Keratinocyte (primary cell): ENCODE results near the gene ENPP6. TPM values are rescaled to one million over a fixed set of nuclear protein-coding genes. Genes with fewer than 3 reads are reported as not detected.

Experiments used
- DNase-seq: peaks from one replicate; pipeline ENCODE4 v3.0.0-alpha.2; 2011; ENCODE audit warnings: low read depth, missing footprints, low spot score
- FAIRE-seq: peaks from 2 replicates; lab custom pipeline; 2011; peaks lifted over from hg19 to GRCh38; lab: Jason Lieb, UNC
- H2AFZ ChIP-seq: 2 replicates; pipeline ENCODE4 v1.6.0; 2012; ENCODE audit warnings: low read length, control low read depth, inconsistent platforms; ENCODE audit not compliant: control insufficient read depth
- H3K27ac ChIP-seq: 2 replicates; pipeline ENCODE4 v1.5.1; 2011; ENCODE audit warnings: low read length; ENCODE audit not compliant: control insufficient read depth, insufficient read depth
- H3K27me3 ChIP-seq: 3 replicates; pipeline ENCODE4 v1.6.0; 2011; ENCODE audit warnings: low read length; ENCODE audit not compliant: control insufficient read depth, insufficient read depth; ENCODE audit errors: extremely low read depth
- H3K36me3 ChIP-seq, 2 experiments: 2 replicates in 1 of 2; 3 replicates in 1 of 2; pipeline ENCODE4 v1.5.1; 2011; ENCODE audit warnings: low read length in 2 of 2, mild to moderate bottlenecking in 1 of 2; ENCODE audit not compliant: control insufficient read depth in 2 of 2, insufficient read depth in 2 of 2; ENCODE audit errors: extremely low read depth in 1 of 2
- H3K4me1 ChIP-seq: 3 replicates; pipeline ENCODE4 v1.5.1; 2011; ENCODE audit warnings: low read length; ENCODE audit not compliant: control insufficient read depth, insufficient read depth; ENCODE audit errors: extremely low read depth
- H3K4me2 ChIP-seq: 3 replicates; pipeline ENCODE4 v1.6.0; 2011; ENCODE audit warnings: low read depth, low read length; ENCODE audit not compliant: control insufficient read depth, insufficient read depth; ENCODE audit errors: extremely low read depth
- H3K4me3 ChIP-seq, 3 experiments: fragments of 200-600 bp in 1 of 3; sonication (generic) in 1 of 3; 2 replicates in 2 of 3; 3 replicates in 1 of 3; pipeline ENCODE4 v1.5.1; 2011 to 2016; ENCODE audit warnings: low read length in 3 of 3, mild to moderate bottlenecking in 3 of 3, control low read depth in 2 of 3, inconsistent platforms in 1 of 3, low read depth in 1 of 3, mixed read lengths in 1 of 3, mixed run types in 1 of 3, moderate library complexity in 1 of 3; ENCODE audit not compliant: control insufficient read depth in 2 of 3, insufficient read depth in 2 of 3; ENCODE audit errors: extremely low read depth in 1 of 3
- H3K79me2 ChIP-seq: 2 replicates; pipeline ENCODE4 v1.6.0; 2012; ENCODE audit warnings: low read length; ENCODE audit not compliant: control insufficient read depth, insufficient read depth
- H3K9ac ChIP-seq: 3 replicates; pipeline ENCODE4 v1.6.0; 2011; ENCODE audit warnings: low read length; ENCODE audit not compliant: control insufficient read depth, insufficient read depth; ENCODE audit errors: extremely low read depth
- H3K9me1 ChIP-seq: 3 replicates; pipeline ENCODE4 v1.6.0; 2011; ENCODE audit warnings: low read length; ENCODE audit not compliant: control insufficient read depth, insufficient read depth; ENCODE audit errors: extremely low read depth
- H3K9me3 ChIP-seq: 2 replicates; pipeline ENCODE4 v1.5.1; 2012; ENCODE audit warnings: low read depth, low read length; ENCODE audit not compliant: control insufficient read depth
- H4K20me1 ChIP-seq: 3 replicates; pipeline ENCODE4 v1.6.0; 2011; ENCODE audit warnings: low read length; ENCODE audit not compliant: control insufficient read depth, insufficient read depth; ENCODE audit errors: extremely low read depth
- CTCF ChIP-seq, 3 experiments: IDR thresholded peaks in 1 of 3; conservative IDR thresholded peaks in 1 of 3; optimal IDR thresholded peaks in 1 of 3; 2 replicates in 2 of 3; 3 replicates in 1 of 3; pipeline versions ENCODE3 to v1.5.1; 2011; ENCODE audit warnings: low read length in 3 of 3, mild to moderate bottlenecking in 3 of 3, moderate library complexity in 2 of 3, control low read depth in 1 of 3, inconsistent platforms in 1 of 3; ENCODE audit not compliant: insufficient read depth in 2 of 3; ENCODE audit errors: extremely low read depth in 1 of 3
- EZH2 ChIP-seq: IDR thresholded peaks from one replicate; pipeline ENCODE4 v1.6.1; 2012; ENCODE audit warnings: inconsistent platforms, mild to moderate bottlenecking, low read length, moderate library complexity
- dilution Hi-C: fragments of 300-500 bp; cut with MboI; formaldehyde crosslinking; loops from one replicate; pipeline ENCODE4 v1.7.0; 2020; ENCODE audit warnings: low sequenced_read_pairs; ENCODE audit not compliant: extremely low pct_ligation_motif_present
- polyA plus RNA-seq, 5 experiments: library from polyadenylated mRNA; depleted of rRNA in 3 of 5; stranded (reverse) in 3 of 5; stranded (forward) in 1 of 5; unstranded in 1 of 5; fragments of >200 nt; gene quantifications; 1 replicate in 1 of 5; 2 replicates in 3 of 5; 3 replicates in 1 of 5; pipeline versions ENCODE4 v1.2.1 to v1.2.3, GENCODE V29; 2011 to 2012; ENCODE audit warnings: missing spikeins in 2 of 5, low read depth in 1 of 5, low replicate concordance in 1 of 5

The ENPP6 gene
- polyA plus RNA-seq, 1 donor (not counting 4 experiments of a cell fraction or from before 2014, with no cell fraction given) = not detected

GRCh38 chr4:184191267-184191666 lies 26.4 kb downstream of the ENPP6 start:
- Histone ChIP-seq H3K27me3 (no peaks in the 10 kb centered on the region), H4K20me1 (no peaks in the 10 kb centered on the region), H3K4me1 (no peaks in the 10 kb centered on the region), H3K27ac (no peak overlapping the region), H2AFZ (no peak overlapping the region), H3K4me2 (no peak overlapping the region), H3K9me3 (no peaks in the 10 kb centered on the region), H3K4me3 (no peak overlapping the region), H3K9ac (no peak overlapping the region), H3K36me3 (no peaks in the 10 kb centered on the region), H3K9me1 (no peaks in the 10 kb centered on the region), H3K79me2 (no peaks in the 10 kb centered on the region)
- dilution Hi-C loops = no loop called here
- DNase-seq = no peak
- FAIRE-seq = no peak
- TF ChIP-seq EZH2 = no peak

- no peak overlapping the region for H3K4me2 ChIP-seq
- H3K79me2 ChIP-seq = no peaks in the 10 kb centered on the region
- no peaks in the 10 kb centered on the region for H4K20me1 ChIP-seq
- FAIRE-seq = no peak
- no peaks in the 10 kb centered on the region for H3K9me3 ChIP-seq
- H3K27ac ChIP-seq = no peak overlapping the region
- H2AFZ ChIP-seq = no peak overlapping the region
- H3K4me3 ChIP-seq = no peak overlapping the region
- no peak overlapping the region for H3K9ac ChIP-seq
- DNase-seq = no peak
- H3K27me3 ChIP-seq = no peaks in the 10 kb centered on the region
- H3K9me1 ChIP-seq = no peaks in the 10 kb centered on the region
- TF ChIP-seq EZH2 (no peak), CTCF (optimal IDR thresholded peaks at IDR 0.05 in 1 of 3, IDR thresholded peaks at IDR 0.05 in 1 of 3, conservative IDR thresholded peaks at IDR 0.05 in 1 of 3; ENCODE audit: extremely low read depth in 1 of 3, insufficient read depth in 2 of 3, low read length in 3 of 3) (no peak)
- H3K36me3 ChIP-seq = no peaks in the 10 kb centered on the region
- H3K4me1 ChIP-seq = no peaks in the 10 kb centered on the region
- dilution Hi-C loops = no loop called here
These were observed 27.0 kb downstream of the ENPP6 start for GRCh38 chr4:184190711-184191110.

GRCh38 chr4:184189966-184190365 lies 27.7 kb downstream of the ENPP6 start:
- H3K79me2 ChIP-seq = no peaks in the 10 kb centered on the region
- dilution Hi-C loops = no loop called here
- H3K4me2 ChIP-seq = no peak overlapping the region
- FAIRE-seq (no peak), DNase-seq (no peak)
- H3K9ac ChIP-seq = no peak overlapping the region
- H3K4me3 ChIP-seq = no peak overlapping the region
- H3K4me1 ChIP-seq = no peaks in the 10 kb centered on the region
- no peak overlapping the region for H2AFZ ChIP-seq
- no peaks in the 10 kb centered on the region for H4K20me1 ChIP-seq
- no peaks in the 10 kb centered on the region for H3K36me3 ChIP-seq
- TF ChIP-seq EZH2 (no peak), CTCF (optimal IDR thresholded peaks at IDR 0.05 in 1 of 3, IDR thresholded peaks at IDR 0.05 in 1 of 3, conservative IDR thresholded peaks at IDR 0.05 in 1 of 3; ENCODE audit: extremely low read depth in 1 of 3, insufficient read depth in 2 of 3, low read length in 3 of 3) (no peak)
- no peaks in the 10 kb centered on the region for H3K9me1 ChIP-seq
- H3K27me3 ChIP-seq = no peaks in the 10 kb centered on the region
- no peaks in the 10 kb centered on the region for H3K9me3 ChIP-seq
- no peak overlapping the region for H3K27ac ChIP-seq
